GM18951 (cell line): ENCODE data around the gene LTBP1.

ENCODE experiments used
- POLR2A ChIP-seq: IDR thresholded peaks from 4 replicates; pipeline ENCODE4 v1.6.1; 2011; ENCODE audit warnings: mild to moderate bottlenecking; ENCODE audit not compliant: insufficient read length, insufficient read depth; ENCODE audit errors: extremely low read depth
- in situ Hi-C: fragments of 300-500 bp; cut with MboI; formaldehyde crosslinking; loops from one replicate; pipeline ENCODE4 v1.12.0; 2022; ENCODE audit warnings: low sequenced_read_pairs, mixed read lengths, inconsistent platforms; ENCODE audit not compliant: unreplicated experiment

Gene LTBP1

GRCh38 chr2:33178209-33178608 is 231.5 kb downstream of the LTBP1 start:
- in situ Hi-C loops = no loop called here
- no peak for TF ChIP-seq POLR2A

GRCh38 chr2:33180915-33181314 is 234.2 kb downstream of the LTBP1 start:
- no peak for TF ChIP-seq POLR2A
- in situ Hi-C loops = no loop called here

GRCh38 chr2:33181466-33181865 is 234.7 kb downstream of the LTBP1 start:
- no peak for TF ChIP-seq POLR2A
- in situ Hi-C loops = no loop called here

GRCh38 chr2:33184041-33184440 is 237.3 kb downstream of the LTBP1 start:
- no peak for TF ChIP-seq POLR2A
- in situ Hi-C loops = no loop called here

- no peak for TF ChIP-seq POLR2A
- in situ Hi-C loops = no loop called here
Observed at GRCh38 chr2:33186937-33187336, 240.2 kb downstream of the LTBP1 start.

GRCh38 chr2:33188799-33189198 is 242.0 kb downstream of the LTBP1 start:
- in situ Hi-C loops = no loop called here
- no peak for TF ChIP-seq POLR2A

GRCh38 chr2:33190393-33190937 is 243.7 kb downstream of the LTBP1 start:
- in situ Hi-C loops = no loop called here
- no peak for TF ChIP-seq POLR2A

- TF ChIP-seq POLR2A = no peak
- in situ Hi-C loops = no loop called here
Observed at GRCh38 chr2:33195891-33196290, 249.1 kb downstream of the LTBP1 start.

GRCh38 chr2:33196700-33197099 is 249.9 kb downstream of the LTBP1 start:
- in situ Hi-C loops = no loop called here
- TF ChIP-seq POLR2A = no peak

GRCh38 chr2:33197198-33197938 is 250.6 kb downstream of the LTBP1 start:
- TF ChIP-seq POLR2A = no peak
- in situ Hi-C loops = no loop called here

GRCh38 chr2:33202641-33203522 is 256.1 kb downstream of the LTBP1 start:
- in situ Hi-C loops = no loop called here
- TF ChIP-seq POLR2A = no peak

- in situ Hi-C loops = no loop called here
- no peak for TF ChIP-seq POLR2A
Observed at GRCh38 chr2:33204945-33205344, 258.2 kb downstream of the LTBP1 start.

GRCh38 chr2:33205693-33206434 is 259.1 kb downstream of the LTBP1 start:
- in situ Hi-C loops = no loop called here
- TF ChIP-seq POLR2A = no peak

GRCh38 chr2:33207151-33207740 is 260.5 kb downstream of the LTBP1 start:
- in situ Hi-C loops = no loop called here
- no peak for TF ChIP-seq POLR2A
